Activated T-cell treated with anti-CD3 and anti-CD28 coated beads, Interleukin-2, amount 50 U/mL, for 24 hours (primary cell): ENCODE results near the gene KDM4B.

ENCODE experiments used
- DNase-seq: peaks from one replicate; pipeline ENCODE4 v3.0.0-alpha.2; 2020
- H3K27ac Mint-ChIP-seq: 2 replicates; pipeline ENCODE4 v1.8.0; 2020; ENCODE audit warnings: mild to moderate bottlenecking, mixed read lengths
- H3K27me3 Mint-ChIP-seq: 2 replicates; pipeline ENCODE4 v1.8.0; 2020; ENCODE audit warnings: mixed read lengths
- H3K36me3 Mint-ChIP-seq: 2 replicates; pipeline ENCODE4 v1.8.0; 2020; ENCODE audit warnings: low read depth, mixed read lengths
- H3K4me1 Mint-ChIP-seq: 2 replicates; pipeline ENCODE4 v1.8.0; 2020; ENCODE audit warnings: low read depth, mixed read lengths
- H3K4me3 Mint-ChIP-seq: 2 replicates; pipeline ENCODE4 v1.8.0; 2020; ENCODE audit warnings: mild to moderate bottlenecking, moderate library complexity, mixed read lengths
- H3K9me3 Mint-ChIP-seq: 2 replicates; pipeline ENCODE4 v1.8.0; 2020; ENCODE audit warnings: mixed read lengths

The KDM4B gene

DNA sequence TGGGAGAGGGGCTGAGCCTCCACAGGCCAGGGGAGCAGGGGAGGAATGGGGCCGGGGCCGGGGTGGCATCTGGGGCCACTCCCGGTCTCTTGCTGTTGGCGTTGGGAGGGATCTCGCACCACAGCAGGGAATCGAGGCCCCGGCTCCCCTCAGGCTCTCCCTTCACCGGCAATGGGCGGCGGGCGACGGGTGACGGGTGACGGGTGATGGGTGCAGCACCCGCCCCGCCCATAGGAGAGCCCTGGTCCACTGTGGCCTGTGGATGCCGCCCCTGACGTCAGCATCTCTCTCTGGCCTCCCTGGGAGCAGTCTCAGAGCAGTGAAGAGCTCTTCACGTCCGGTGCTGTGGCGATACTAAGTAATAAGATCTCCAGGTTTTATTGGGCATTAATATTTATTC, 133.6 kb downstream of the KDM4B start:
- Mint-ChIP-seq H3K4me1 (no peaks in the 10 kb centered on the region), H3K27ac (no peak overlapping the region), H3K4me3 (no peak overlapping the region), H3K36me3 (peaks cover 38% of the 10 kb centered on the region), H3K27me3 (no peaks in the 10 kb centered on the region), H3K9me3 (peaks cover 20% of the 10 kb centered on the region)
- no peak for DNase-seq

GRCh38 chr19:5103061-5103701, 134.3 kb downstream of the KDM4B start:
- H3K27me3 Mint-ChIP-seq, result no peaks in the 10 kb centered on the region
- DNase-seq, result no peak
- peaks cover 18% of the 10 kb centered on the region for H3K9me3 Mint-ChIP-seq
- H3K36me3 Mint-ChIP-seq, result peaks cover 31% of the 10 kb centered on the region
- no peaks in the 10 kb centered on the region for H3K4me1 Mint-ChIP-seq
- H3K27ac Mint-ChIP-seq, result no peak overlapping the region
- H3K4me3 Mint-ChIP-seq, result no peak overlapping the region

GRCh38 chr19:5103812-5104410, 135.0 kb downstream of the KDM4B start:
- no peak overlapping the region for H3K27ac Mint-ChIP-seq
- no peak overlapping the region for H3K4me3 Mint-ChIP-seq
- H3K27me3 Mint-ChIP-seq, result no peaks in the 10 kb centered on the region
- H3K9me3 Mint-ChIP-seq, result peaks cover 10% of the 10 kb centered on the region
- peaks cover 24% of the 10 kb centered on the region for H3K36me3 Mint-ChIP-seq
- no peak for DNase-seq
- H3K4me1 Mint-ChIP-seq, result no peaks in the 10 kb centered on the region

DNA sequence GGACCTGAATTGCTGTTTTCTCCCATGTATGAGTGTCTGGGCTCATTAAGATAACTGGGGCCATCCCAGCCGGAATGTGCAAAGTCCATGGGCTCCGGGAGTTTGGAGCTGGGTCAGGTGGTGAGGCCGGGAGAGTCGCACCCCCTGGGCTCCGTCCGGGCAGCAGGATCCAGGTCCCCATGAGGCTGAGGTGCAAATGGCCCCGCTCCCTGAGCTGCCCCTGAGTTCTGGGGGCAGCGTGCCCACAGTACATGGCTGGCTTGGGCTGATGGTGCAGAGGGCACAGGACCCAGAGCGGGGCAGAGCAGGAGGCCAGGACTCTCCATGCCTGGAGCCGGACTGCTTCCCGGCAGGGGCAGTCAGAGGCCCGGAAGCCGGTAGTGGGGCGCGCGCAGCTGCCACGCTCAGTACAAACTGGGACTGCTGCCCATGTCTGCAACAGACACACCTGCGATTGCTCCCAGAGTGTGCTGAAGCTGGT, 136.0 kb downstream of the KDM4B start:
- no peaks in the 10 kb centered on the region for H3K4me1 Mint-ChIP-seq
- no peak overlapping the region for H3K27ac Mint-ChIP-seq
- H3K27me3 Mint-ChIP-seq, result no peaks in the 10 kb centered on the region
- no peak overlapping the region for H3K4me3 Mint-ChIP-seq
- H3K36me3 Mint-ChIP-seq, result peaks cover 14% of the 10 kb centered on the region
- H3K9me3 Mint-ChIP-seq, result peaks cover 4% of the 10 kb centered on the region
- no peak for DNase-seq

DNA sequence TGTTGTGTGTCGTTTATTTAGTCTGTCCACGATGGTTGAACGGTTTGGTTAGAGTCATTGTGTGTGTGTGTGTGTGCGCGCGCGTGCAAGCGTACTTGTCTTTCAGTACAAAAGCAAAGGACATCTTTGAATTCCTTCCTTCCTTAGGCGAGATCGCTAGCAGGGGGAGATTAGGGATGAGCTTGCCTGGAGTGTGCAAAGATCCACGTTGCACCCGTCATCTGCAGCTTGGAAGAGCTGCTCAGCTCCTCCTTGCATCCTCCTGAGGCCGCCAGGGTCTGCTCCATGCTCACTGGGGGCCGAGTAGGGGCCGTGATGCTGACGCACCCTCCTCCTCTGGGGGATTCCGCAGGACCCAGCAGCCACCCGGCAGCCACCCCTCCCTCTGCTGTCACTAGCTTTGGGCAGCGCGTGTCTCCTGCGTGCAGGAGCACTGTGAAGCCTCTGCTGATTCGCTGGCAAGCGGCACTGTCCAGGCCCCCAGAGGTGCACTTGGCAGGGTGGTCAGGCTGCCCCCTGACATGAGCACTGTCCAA, 137.3 kb downstream of the KDM4B start:
- no peaks in the 10 kb centered on the region for H3K27me3 Mint-ChIP-seq
- peaks cover 6% of the 10 kb centered on the region for H3K36me3 Mint-ChIP-seq
- DNase-seq, result no peak
- no peaks in the 10 kb centered on the region for H3K9me3 Mint-ChIP-seq
- H3K4me3 Mint-ChIP-seq, result no peak overlapping the region
- H3K4me1 Mint-ChIP-seq, result no peaks in the 10 kb centered on the region
- H3K27ac Mint-ChIP-seq, result no peak overlapping the region

DNA sequence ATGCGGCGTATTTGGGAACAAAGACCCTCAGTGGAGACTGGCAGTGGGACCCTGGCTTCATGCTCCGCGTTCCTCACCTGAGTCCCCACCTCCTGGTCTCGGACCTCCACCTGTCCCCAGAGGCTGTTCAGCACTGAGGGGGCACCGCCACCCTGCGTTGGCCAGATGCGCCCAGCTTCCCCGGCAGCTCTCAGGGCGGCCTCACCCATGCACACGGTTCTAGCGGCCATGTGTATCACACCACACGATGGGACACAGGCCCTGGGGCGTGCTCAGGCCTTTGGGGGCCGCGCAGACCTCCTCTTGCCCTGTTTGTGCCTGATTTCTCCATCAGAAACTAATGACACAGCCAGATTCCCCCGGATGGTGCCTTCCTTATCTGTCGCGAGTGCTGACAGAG, 138.1 kb downstream of the KDM4B start:
- DNase-seq, result no peak
- no peaks in the 10 kb centered on the region for H3K4me1 Mint-ChIP-seq
- H3K27me3 Mint-ChIP-seq, result no peaks in the 10 kb centered on the region
- H3K9me3 Mint-ChIP-seq, result no peaks in the 10 kb centered on the region
- H3K27ac Mint-ChIP-seq, result no peak overlapping the region
- H3K36me3 Mint-ChIP-seq, result peaks cover 12% of the 10 kb centered on the region
- H3K4me3 Mint-ChIP-seq, result no peak overlapping the region

GRCh38 chr19:5107432-5108122, 138.7 kb downstream of the KDM4B start:
- Mint-ChIP-seq H3K27ac (no peak overlapping the region), H3K4me3 (no peak overlapping the region)

DNA sequence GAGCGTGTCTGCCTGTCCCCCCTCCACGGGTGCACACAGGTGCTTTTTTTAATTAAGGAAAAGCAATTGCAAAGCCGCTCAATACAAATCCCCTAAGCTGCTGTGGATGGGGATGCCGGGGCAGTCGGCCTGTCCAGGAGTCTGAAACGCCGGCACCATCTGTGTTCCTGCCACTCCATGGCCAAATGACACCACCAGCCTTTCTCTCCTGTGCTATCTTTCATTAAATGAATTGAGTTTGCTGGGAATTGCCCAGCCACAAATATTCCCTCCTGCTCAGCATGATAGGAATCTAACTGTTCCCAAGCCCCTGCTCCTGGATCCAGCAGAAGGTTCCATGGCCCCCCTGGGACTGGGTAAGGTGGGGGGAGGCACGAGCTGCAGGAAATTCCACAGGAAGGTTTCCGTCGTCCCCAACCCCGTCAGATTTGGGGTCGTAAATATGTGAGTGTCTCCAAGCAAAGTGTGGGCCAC, 139.2 kb downstream of the KDM4B start:
- no peak for DNase-seq
- Mint-ChIP-seq H3K4me3 (no peak overlapping the region), H3K4me1 (no peaks in the 10 kb centered on the region), H3K9me3 (no peaks in the 10 kb centered on the region), H3K27ac (no peak overlapping the region), H3K36me3 (peaks cover 21% of the 10 kb centered on the region), H3K27me3 (no peaks in the 10 kb centered on the region)

More at GRCh38 chr19:5107432-5108122, 138.7 kb downstream of the KDM4B start:
- DNase-seq, result no peak
- no peaks in the 10 kb centered on the region for H3K9me3 Mint-ChIP-seq
- H3K36me3 Mint-ChIP-seq, result peaks cover 17% of the 10 kb centered on the region
- no peaks in the 10 kb centered on the region for H3K27me3 Mint-ChIP-seq
- H3K4me1 Mint-ChIP-seq, result no peaks in the 10 kb centered on the region

- peaks cover 21% of the 10 kb centered on the region for H3K36me3 Mint-ChIP-seq
- H3K27me3 Mint-ChIP-seq, result no peaks in the 10 kb centered on the region
- no peaks in the 10 kb centered on the region for H3K9me3 Mint-ChIP-seq
- no peak overlapping the region for H3K4me3 Mint-ChIP-seq
- H3K27ac Mint-ChIP-seq, result no peak overlapping the region
- no peak for DNase-seq
- H3K4me1 Mint-ChIP-seq, result no peaks in the 10 kb centered on the region
These were observed 140.0 kb downstream of the KDM4B start for GRCh38 chr19:5108866-5109265.

DNA sequence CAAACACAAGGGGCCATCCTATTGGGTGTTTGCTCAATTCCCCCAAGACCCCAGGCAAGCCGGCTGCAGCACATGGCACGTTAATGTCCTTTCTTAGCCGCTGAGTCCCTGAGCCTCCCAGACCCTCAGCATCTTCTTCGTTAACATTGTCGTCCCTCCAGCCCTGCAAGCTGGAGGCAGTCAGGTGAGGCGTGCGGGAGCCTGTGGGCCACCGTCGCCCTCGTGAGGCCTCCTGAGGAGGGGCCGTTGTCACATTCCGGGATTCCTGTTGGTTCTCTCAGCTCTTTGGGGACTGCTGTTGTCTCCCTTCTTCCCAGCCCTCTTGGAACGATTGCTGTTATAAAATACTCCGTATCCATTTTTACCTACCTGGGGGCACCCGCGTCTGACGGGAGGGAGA, 140.6 kb downstream of the KDM4B start:
- Mint-ChIP-seq H3K27ac (no peak overlapping the region), H3K27me3 (no peaks in the 10 kb centered on the region), H3K9me3 (no peaks in the 10 kb centered on the region), H3K4me3 (no peak overlapping the region), H3K4me1 (no peaks in the 10 kb centered on the region), H3K36me3 (peaks cover 25% of the 10 kb centered on the region)
- DNase-seq, result no peak

GRCh38 chr19:5110546-5110945, 141.6 kb downstream of the KDM4B start:
- peaks cover 28% of the 10 kb centered on the region for H3K36me3 Mint-ChIP-seq
- H3K4me3 Mint-ChIP-seq, result no peak overlapping the region
- H3K27ac Mint-ChIP-seq, result no peak overlapping the region
- no peaks in the 10 kb centered on the region for H3K9me3 Mint-ChIP-seq
- DNase-seq, result no peak
- no peaks in the 10 kb centered on the region for H3K4me1 Mint-ChIP-seq
- H3K27me3 Mint-ChIP-seq, result no peaks in the 10 kb centered on the region

DNA sequence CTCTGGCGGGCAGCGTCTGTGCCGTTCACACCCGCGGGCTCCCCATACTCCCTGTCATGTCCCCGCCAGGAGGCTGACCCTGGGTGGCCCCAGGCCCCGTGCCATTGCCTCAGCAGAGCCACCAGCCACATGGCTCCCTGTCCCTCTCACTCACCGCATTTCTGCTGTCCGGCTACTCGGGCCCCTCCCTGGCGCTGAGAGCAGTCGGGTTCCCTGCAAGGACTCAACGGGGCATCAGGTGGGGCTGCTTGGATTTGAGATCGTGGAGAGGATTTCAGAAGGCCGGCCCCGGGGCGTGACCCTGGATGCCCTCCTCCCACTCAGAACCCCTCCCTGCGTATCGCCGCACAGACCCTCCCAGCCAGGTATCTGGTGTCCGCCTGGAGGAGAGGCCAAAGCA, 142.1 kb downstream of the KDM4B start:
- Mint-ChIP-seq H3K4me1 (no peaks in the 10 kb centered on the region), H3K36me3 (peaks cover 32% of the 10 kb centered on the region), H3K9me3 (no peaks in the 10 kb centered on the region), H3K27ac (no peak overlapping the region), H3K4me3 (no peak overlapping the region), H3K27me3 (no peaks in the 10 kb centered on the region)
- DNase-seq, result no peak

GRCh38 chr19:5112175-5112574, 143.3 kb downstream of the KDM4B start:
- Mint-ChIP-seq H3K9me3 (no peaks in the 10 kb centered on the region), H3K27ac (no peak overlapping the region), H3K4me1 (no peaks in the 10 kb centered on the region), H3K27me3 (no peaks in the 10 kb centered on the region), H3K36me3 (peaks cover 31% of the 10 kb centered on the region), H3K4me3 (no peak overlapping the region)
- DNase-seq, result no peak

GRCh38 chr19:5112681-5113575, 144.0 kb downstream of the KDM4B start:
- no peak for DNase-seq
- Mint-ChIP-seq H3K9me3 (no peaks in the 10 kb centered on the region), H3K27ac (no peak overlapping the region), H3K4me1 (no peaks in the 10 kb centered on the region), H3K27me3 (no peaks in the 10 kb centered on the region), H3K36me3 (peaks cover 30% of the 10 kb centered on the region), H3K4me3 (no peak overlapping the region)
